Measurements from ENCODE around the gene PANX2. TPM values are rescaled to one million over a fixed set of nuclear protein-coding genes. Genes with fewer than 3 reads are reported as not detected.

PANX2 gene
- total RNA-seq, 1 donor from 2014 or later, result 1.5 TPM

GRCh38 chr22:50176850-50177536, 6.5 kb downstream of the PANX2 start:
- no peak for DNase-seq (ENCODE audit: extremely low spot score, unreplicated experiment)
- Mint-ChIP-seq H3K36me3 (ENCODE audit: unreplicated experiment) (no peaks in the 10 kb centered on the region), H3K4me1 (ENCODE audit: unreplicated experiment) (no peaks in the 10 kb centered on the region), H3K27ac (ENCODE audit: unreplicated experiment) (no peak overlapping the region), H3K4me3 (ENCODE audit: unreplicated experiment) (no peak overlapping the region), H3K9me3 (ENCODE audit: unreplicated experiment) (no peaks in the 10 kb centered on the region), H3K27me3 (ENCODE audit: unreplicated experiment) (no peaks in the 10 kb centered on the region)
- TF ChIP-seq CTCF (IDR thresholded peaks at IDR 0.05), result no peak

DNA sequence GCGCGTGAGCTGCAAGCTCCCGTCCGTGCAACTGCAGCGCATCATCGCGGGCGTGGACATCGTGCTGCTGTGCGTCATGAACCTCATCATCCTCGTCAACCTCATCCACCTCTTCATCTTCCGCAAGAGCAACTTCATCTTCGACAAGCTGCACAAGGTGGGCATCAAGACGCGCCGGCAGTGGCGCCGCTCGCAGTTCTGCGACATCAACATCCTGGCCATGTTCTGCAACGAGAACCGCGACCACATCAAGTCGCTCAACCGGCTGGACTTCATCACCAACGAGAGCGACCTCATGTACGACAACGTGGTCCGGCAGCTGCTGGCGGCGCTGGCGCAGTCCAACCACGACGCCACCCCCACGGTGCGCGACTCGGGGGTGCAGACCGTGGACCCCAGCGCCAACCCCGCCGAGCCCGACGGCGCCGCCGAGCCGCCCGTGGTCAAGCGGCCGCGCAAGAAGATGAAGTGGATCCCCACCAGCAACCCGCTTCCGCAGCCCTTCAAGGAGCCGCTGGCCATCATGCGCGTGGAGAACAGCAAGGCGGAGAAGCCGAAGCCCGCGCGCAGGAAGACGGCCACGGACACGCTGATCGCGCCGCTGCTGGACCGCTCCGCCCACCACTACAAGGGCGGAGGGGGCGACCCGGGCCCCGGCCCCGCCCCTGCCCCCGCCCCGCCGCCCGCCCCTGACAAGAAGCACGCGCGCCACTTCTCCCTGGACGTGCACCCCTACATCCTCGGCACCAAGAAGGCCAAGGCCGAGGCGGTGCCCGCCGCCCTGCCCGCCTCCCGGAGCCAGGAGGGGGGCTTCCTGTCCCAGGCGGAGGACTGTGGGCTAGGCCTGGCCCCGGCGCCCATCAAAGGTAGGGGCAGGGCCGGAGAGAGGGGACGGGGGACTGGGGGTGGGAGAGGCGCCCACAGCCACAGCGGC, 7.3 kb downstream of the PANX2 start:
- Mint-ChIP-seq H3K27ac (ENCODE audit: unreplicated experiment) (no peak overlapping the region), H3K9me3 (ENCODE audit: unreplicated experiment) (no peaks in the 10 kb centered on the region), H3K4me3 (ENCODE audit: unreplicated experiment) (no peak overlapping the region), H3K4me1 (ENCODE audit: unreplicated experiment) (no peaks in the 10 kb centered on the region), H3K36me3 (ENCODE audit: unreplicated experiment) (no peaks in the 10 kb centered on the region), H3K27me3 (ENCODE audit: unreplicated experiment) (no peaks in the 10 kb centered on the region)
- TF ChIP-seq CTCF (IDR thresholded peaks at IDR 0.05), result no peak
- DNase-seq (ENCODE audit: extremely low spot score, unreplicated experiment), result no peak

GRCh38 chr22:50178471-50178864, 7.9 kb downstream of the PANX2 start:
- no peak for TF ChIP-seq CTCF (IDR thresholded peaks at IDR 0.05)
- no peak for DNase-seq (ENCODE audit: extremely low spot score, unreplicated experiment)
- Mint-ChIP-seq H3K27ac (ENCODE audit: unreplicated experiment) (no peak overlapping the region), H3K36me3 (ENCODE audit: unreplicated experiment) (no peaks in the 10 kb centered on the region), H3K9me3 (ENCODE audit: unreplicated experiment) (no peaks in the 10 kb centered on the region), H3K4me1 (ENCODE audit: unreplicated experiment) (no peaks in the 10 kb centered on the region), H3K4me3 (ENCODE audit: unreplicated experiment) (no peak overlapping the region), H3K27me3 (ENCODE audit: unreplicated experiment) (no peaks in the 10 kb centered on the region)

GRCh38 chr22:50178871-50179869, 8.6 kb downstream of the PANX2 start:
- Mint-ChIP-seq H3K27ac (ENCODE audit: unreplicated experiment) (no peak overlapping the region), H3K4me3 (ENCODE audit: unreplicated experiment) (no peak overlapping the region), H3K4me1 (ENCODE audit: unreplicated experiment) (peaks cover 3% of the 10 kb centered on the region), H3K36me3 (ENCODE audit: unreplicated experiment) (no peaks in the 10 kb centered on the region), H3K27me3 (ENCODE audit: unreplicated experiment) (no peaks in the 10 kb centered on the region), H3K9me3 (ENCODE audit: unreplicated experiment) (no peaks in the 10 kb centered on the region)
- TF ChIP-seq CTCF (IDR thresholded peaks at IDR 0.05), result no peak
- DNase-seq (ENCODE audit: extremely low spot score, unreplicated experiment), result no peak
